H1 (cell line): ENCODE measurements around the gene LDLRAP1. TPM values are rescaled to one million over a fixed set of nuclear protein-coding genes. Genes with fewer than 3 reads are reported as not detected.
A peak's percentile ranks its signal among the peaks of the same experiment; 100 is the strongest.

Experiments
- ATF2 ChIP-seq: IDR thresholded peaks from 2 replicates; pipeline ENCODE4 v1.6.1; 2012; ENCODE audit warnings: low read length, inconsistent platforms
- BACH1 ChIP-seq: IDR thresholded peaks from 2 replicates; pipeline ENCODE4 v1.6.1; 2012; ENCODE audit warnings: low read length, improper control_type of control experiment
- BCL11A ChIP-seq, 2 experiments: IDR thresholded peaks; one replicate each; pipeline ENCODE4 v1.6.1; 2011; ENCODE audit warnings: low read depth in 2 of 2, low read length in 2 of 2, mild to moderate bottlenecking in 2 of 2
- CBX8 ChIP-seq: fragments of 300-800, 300-1000 bp; sonication (generic); IDR thresholded peaks from 2 replicates; pipeline ENCODE4 v1.7.1; 2016; ENCODE audit warnings: low read depth, low read length, borderline replicate concordance
- CTBP2 ChIP-seq: IDR thresholded peaks from 2 replicates; pipeline ENCODE4 v1.7.0; 2011; ENCODE audit warnings: borderline replicate concordance, mild to moderate bottlenecking, moderate library complexity, mixed read lengths, low read length; ENCODE audit not compliant: insufficient read depth, insufficient read length
- EGR1 ChIP-seq: IDR thresholded peaks from 2 replicates; pipeline ENCODE4 v1.6.1; 2011; ENCODE audit warnings: low read depth, low read length, borderline replicate concordance
- EP300 ChIP-seq, 2 experiments: IDR thresholded peaks; 1 replicate in 1 of 2; 2 replicates in 1 of 2; pipeline ENCODE4 v1.6.1; 2011 to 2012; ENCODE audit warnings: low read depth in 2 of 2, low read length in 2 of 2, mild to moderate bottlenecking in 2 of 2, borderline replicate concordance in 1 of 2, inconsistent platforms in 1 of 2, moderate library complexity in 1 of 2
- EZH2 ChIP-seq: fragments of 200-600 bp; sonication (generic); IDR thresholded peaks from 2 replicates; pipeline ENCODE4 v1.7.1; 2012; ENCODE audit warnings: low read depth, mild to moderate bottlenecking, moderate library complexity, low read length, inconsistent platforms; ENCODE audit not compliant: severe bottlenecking
- FOSL1 ChIP-seq: IDR thresholded peaks from 2 replicates; pipeline ENCODE4 v1.6.1; 2011; ENCODE audit warnings: mild to moderate bottlenecking, low read depth, low read length, moderate library complexity; ENCODE audit not compliant: insufficient read depth
- JUN ChIP-seq: IDR thresholded peaks from 2 replicates; pipeline ENCODE4 v1.6.1; 2011; ENCODE audit warnings: low read depth, mild to moderate bottlenecking, improper control_type of control experiment, low read length
- MAFK ChIP-seq: IDR thresholded peaks from 2 replicates; pipeline ENCODE4 v1.6.1; 2012; ENCODE audit warnings: low read depth, mild to moderate bottlenecking, improper control_type of control experiment, low read length
- NANOG ChIP-seq: IDR thresholded peaks from 2 replicates; pipeline ENCODE4 v1.6.1; 2011; ENCODE audit warnings: low read length, low read depth, mild to moderate bottlenecking, inconsistent platforms; ENCODE audit not compliant: insufficient read depth, poor library complexity, severe bottlenecking
- PHF8 ChIP-seq: fragments of 200-600 bp; sonication (generic); conservative IDR thresholded peaks from 2 replicates; pipeline ENCODE4 v1.7.1; 2012; ENCODE audit warnings: low read depth, mild to moderate bottlenecking, inconsistent platforms, low read length, moderate library complexity
- POLR2A ChIP-seq, 2 experiments: IDR thresholded peaks; 1 replicate in 1 of 2; 2 replicates in 1 of 2; pipeline ENCODE4 v1.6.1; 2011; ENCODE audit warnings: low read depth in 2 of 2, low read length in 2 of 2, mild to moderate bottlenecking in 2 of 2; ENCODE audit errors: control extremely low read depth in 1 of 2
- POLR2AphosphoS5 ChIP-seq: IDR thresholded peaks from 2 replicates; pipeline ENCODE4 v1.6.1; 2011; ENCODE audit warnings: low read depth, low read length
- RAD21 ChIP-seq, 2 experiments: IDR thresholded peaks in 1 of 2; conservative IDR thresholded peaks in 1 of 2; 2 replicates each; pipeline ENCODE4 v1.6.1; 2011; ENCODE audit warnings: low read depth in 2 of 2, low read length in 2 of 2, improper control_type of control experiment in 1 of 2, inconsistent platforms in 1 of 2, mild to moderate bottlenecking in 1 of 2, moderate library complexity in 1 of 2
- RFX5 ChIP-seq: IDR thresholded peaks from 2 replicates; pipeline ENCODE4 v1.6.1; 2011; ENCODE audit warnings: low read depth, low read length, improper control_type of control experiment, borderline replicate concordance
- RNF2 ChIP-seq: fragments of 200-900, 300-1000 bp; sonication (generic); IDR thresholded peaks from 2 replicates; pipeline ENCODE4 v1.7.1; 2016; ENCODE audit warnings: borderline replicate concordance, low read depth, mild to moderate bottlenecking, antibody characterized with exemption, low read length; ENCODE audit not compliant: poor library complexity, severe bottlenecking; ENCODE audit errors: missing control alignments
- SP4 ChIP-seq: IDR thresholded peaks from 2 replicates; pipeline ENCODE4 v1.6.1; 2012; ENCODE audit warnings: low read length, inconsistent platforms
- SRF ChIP-seq: IDR thresholded peaks from 2 replicates; pipeline ENCODE4 v1.6.1; 2011; ENCODE audit warnings: mild to moderate bottlenecking, low read depth, low read length, moderate library complexity
- TBP ChIP-seq: IDR thresholded peaks from 2 replicates; pipeline ENCODE4 v1.6.1; 2011; ENCODE audit warnings: low read depth, low read length, improper control_type of control experiment
- YY1 ChIP-seq: IDR thresholded peaks from 2 replicates; pipeline ENCODE4 v1.6.1; 2011; ENCODE audit warnings: low read depth, mild to moderate bottlenecking, low read length
- polyA plus RNA-seq, 7 experiments: library from polyadenylated mRNA; depleted of rRNA in 3 of 7; stranded (reverse) in 5 of 7; unstranded in 2 of 7; fragments of >200 nt in 5 of 7; fragments of 200-250 nt in 2 of 7; gene quantifications; 1 replicate in 5 of 7; 2 replicates in 1 of 7; 4 replicates in 1 of 7; pipeline versions ENCODE4 v1.2.1 to v1.2.3, GENCODE V29; 2011 to 2013; ENCODE audit warnings: missing spikeins in 2 of 7, mixed read lengths in 2 of 7
- total RNA-seq: library from RNA; stranded (reverse); fragmentation: NEBNext Ultra II Directional; extraction: Animal tissue kit (Norgen Biotek cat#: 25700); gene quantifications from 2 replicates; pipeline ENCODE4 v1.2.1, GENCODE V29; 2021

LDLRAP1 gene
- total and polyA plus RNA-seq, 2 of the 8 experiments (the other 6 are each of a cell fraction or from before 2014, with no cell fraction given) = 12.8 to 13.2 TPM

DNA sequence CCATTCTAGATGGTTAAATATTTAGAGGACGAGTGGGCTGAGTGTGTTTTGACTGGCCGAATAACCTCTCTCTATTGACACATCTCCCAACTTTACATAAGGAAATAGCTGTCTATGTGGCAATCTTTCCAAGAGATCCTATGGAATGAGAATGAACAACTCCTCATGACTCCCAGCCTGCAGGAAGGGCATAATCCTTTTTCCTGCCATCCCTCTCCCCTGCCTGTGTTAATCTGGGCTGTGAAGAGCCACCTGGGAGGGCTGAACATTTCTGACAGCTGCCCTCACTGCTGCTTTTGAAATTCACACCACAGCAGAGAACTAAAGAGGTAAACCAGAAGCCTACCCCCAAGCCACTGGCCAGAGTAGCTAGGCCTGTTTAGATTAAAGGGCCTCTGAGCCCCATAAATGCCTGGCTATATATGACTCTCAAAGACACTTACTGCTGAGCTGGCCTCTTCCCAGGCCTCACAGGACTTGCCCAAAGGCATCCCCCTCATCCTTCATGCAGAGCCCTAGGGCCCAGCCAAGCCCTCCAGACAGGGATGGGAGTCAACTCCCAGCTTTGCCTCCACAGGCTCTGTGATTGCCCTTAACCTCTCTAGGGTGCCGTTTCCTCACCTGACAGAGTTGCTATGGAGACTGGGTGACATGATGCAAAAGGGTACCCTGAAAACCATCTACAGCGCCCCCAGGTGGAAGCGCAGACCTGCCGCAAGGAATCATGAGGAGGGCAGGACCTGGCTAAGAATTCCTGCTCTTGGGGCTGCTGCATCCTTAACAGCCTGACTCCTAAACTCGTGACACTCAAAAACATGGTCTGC, 42.0 kb upstream of the LDLRAP1 start (continued):
- TF ChIP-seq NANOG (no peak), RAD21 (IDR thresholded peaks at IDR 0.05 in 1 of 2, conservative IDR thresholded peaks at IDR 0.05 in 1 of 2; ENCODE audit: low read depth in 2 of 2, low read length in 2 of 2) (peak; percentile 55 to 68), CTBP2 (no peak), JUN (no peak), SRF (no peak), EP300 (IDR thresholded peaks at IDR 0.05; ENCODE audit: borderline replicate concordance in 1 of 2, low read depth in 2 of 2, low read length in 2 of 2) (no peak), BACH1 (no peak), POLR2AphosphoS5 (no peak), EZH2 (no peak), YY1 (peak; percentile 49; the same call in 1 of the 2 replicates), ATF2 (no peak), RFX5 (no peak), EGR1 (no peak), TBP (no peak), FOSL1 (no peak), RNF2 (no peak), POLR2A (IDR thresholded peaks at IDR 0.05; ENCODE audit: control extremely low read depth in 1 of 2, low read depth in 2 of 2, low read length in 2 of 2) (no peak), CBX8 (no peak), BCL11A (IDR thresholded peaks at IDR 0.05; ENCODE audit: low read depth in 2 of 2, low read length in 2 of 2) (no peak), MAFK (no peak), SP4 (no peak), PHF8 (no peak)
